ENCODE data around the gene LDLRAD4.
"Not testable (repeated sequence)": the region's sequence is repeated elsewhere in the genome, so short reads cannot be mapped to it uniquely, and the experiment has no call there.

Gene LDLRAD4

GRCh38 chr18:13453714-13454113 lies 235.2 kb downstream of the LDLRAD4 start:
- DNase-seq = no peak

- no peak for DNase-seq
Observed at GRCh38 chr18:13454363-13455150, 236.0 kb downstream of the LDLRAD4 start.

GRCh38 chr18:13455471-13455870 lies 236.9 kb downstream of the LDLRAD4 start:
- DNase-seq = no peak

GRCh38 chr18:13455960-13456481 lies 237.5 kb downstream of the LDLRAD4 start:
- DNase-seq = no peak

GRCh38 chr18:13456736-13457271 lies 238.2 kb downstream of the LDLRAD4 start:
- no peak for DNase-seq

- DNase-seq = no peak
Observed at GRCh38 chr18:13457327-13457726, 238.8 kb downstream of the LDLRAD4 start.

GRCh38 chr18:13460946-13461345 lies 242.4 kb downstream of the LDLRAD4 start:
- no peak for DNase-seq

- DNase-seq = no peak
Observed at GRCh38 chr18:13461469-13461868, 242.9 kb downstream of the LDLRAD4 start.

GRCh38 chr18:13461936-13462335 lies 243.4 kb downstream of the LDLRAD4 start:
- no peak for DNase-seq

GRCh38 chr18:13462686-13463085 lies 244.1 kb downstream of the LDLRAD4 start:
- DNase-seq = no peak

- DNase-seq = no peak
Observed at GRCh38 chr18:13463526-13464210, 245.1 kb downstream of the LDLRAD4 start.

GRCh38 chr18:13464432-13465123 lies 246.0 kb downstream of the LDLRAD4 start:
- peak; percentile 86 for DNase-seq

- no peak for DNase-seq
Observed at GRCh38 chr18:13465124-13465446, 246.5 kb downstream of the LDLRAD4 start.

- DNase-seq = peak; percentile 43
Observed at GRCh38 chr18:13465476-13465875, 246.9 kb downstream of the LDLRAD4 start.

GRCh38 chr18:13470516-13471197 lies 252.1 kb downstream of the LDLRAD4 start:
- DNase-seq = no peak

- DNase-seq = no peak
Observed at GRCh38 chr18:13471198-13471845, 252.8 kb downstream of the LDLRAD4 start.

GRCh38 chr18:13471971-13472628 lies 253.5 kb downstream of the LDLRAD4 start:
- no peak for DNase-seq

GRCh38 chr18:13473751-13474150 lies 255.2 kb downstream of the LDLRAD4 start:
- DNase-seq = no peak

- no peak for DNase-seq
Observed at GRCh38 chr18:13474336-13474735, 255.8 kb downstream of the LDLRAD4 start.

- DNase-seq = no peak
Observed at GRCh38 chr18:13474907-13475545, 256.5 kb downstream of the LDLRAD4 start.

- DNase-seq = not testable (repeated sequence)
Observed at GRCh38 chr18:13476312-13476711, 257.8 kb downstream of the LDLRAD4 start.

All from MV-4-11 (cell line).